Measurements from ENCODE around the gene PADI2. TPM values are rescaled to one million over a fixed set of nuclear protein-coding genes. Genes with fewer than 3 reads are reported as not detected.

PADI2 gene
- total and polyA plus RNA-seq, 4 donors, result 0.25 to 2.4 (median 0.96) TPM

DNA sequence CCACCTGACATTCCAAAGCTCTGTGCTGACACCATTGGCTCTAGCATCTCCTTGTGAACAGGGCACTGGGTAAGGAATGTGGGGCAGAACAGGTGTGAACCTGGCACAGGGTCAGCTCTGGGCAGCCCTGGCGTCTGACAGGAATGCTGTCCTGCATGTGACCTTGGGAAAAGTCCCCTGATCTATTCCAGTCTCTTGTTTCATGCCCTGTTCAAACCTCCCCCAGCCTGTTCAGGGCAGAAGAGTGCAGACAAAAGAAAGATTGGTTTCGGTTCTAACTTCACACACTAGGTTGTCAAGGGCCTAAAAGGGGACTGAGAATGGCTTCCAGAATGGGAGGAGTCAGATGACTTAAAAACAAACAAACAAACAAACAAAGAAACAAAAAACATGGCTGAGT is 37.8 kb downstream of the PADI2 start:
- no peaks in the 10 kb centered on the region for H3K27me3 ChIP-seq (ENCODE audit: control insufficient read depth in 4 of 4, insufficient read depth in 4 of 4, low read length in 3 of 4)
- H3K27ac ChIP-seq (ENCODE audit: low read depth in 1 of 2, low read length in 2 of 2), result no peak overlapping the region
- no peaks in the 10 kb centered on the region for H3K4me1 ChIP-seq (ENCODE audit: control insufficient read depth in 4 of 4, insufficient read depth in 4 of 4, low read length in 3 of 4)
- no peak for DNase-seq (ENCODE audit: low spot score)
- 57% methylated on average over 2 of the region's 2 CpGs for WGBS
- no peak overlapping the region for H3K9ac ChIP-seq (ENCODE audit: low read depth in 1 of 2, low read length in 2 of 2)
- H3K9me3 ChIP-seq (ENCODE audit: control insufficient read depth in 4 of 4, low read length in 3 of 4), result no peaks in the 10 kb centered on the region
- H3K4me3 ChIP-seq (ENCODE audit: low read depth in 1 of 3, low read length in 3 of 3), result no peak overlapping the region
- H3K36me3 ChIP-seq (ENCODE audit: control insufficient read depth in 4 of 4, insufficient read depth in 3 of 4, low read depth in 1 of 4, low read length in 3 of 4), result no peaks in the 10 kb centered on the region
- TF ChIP-seq JUND (IDR thresholded peaks at IDR 0.05) (no peak), FOXA1 (IDR thresholded peaks at IDR 0.05) (no peak), RXRA (IDR thresholded peaks at IDR 0.05) (no peak), EGR1 (IDR thresholded peaks at IDR 0.05; ENCODE audit: low read depth in 2 of 2) (no peak), RAD21 (IDR thresholded peaks at IDR 0.05) (no peak), FOXA2 (IDR thresholded peaks at IDR 0.05) (no peak), YY1 (IDR thresholded peaks at IDR 0.05) (no peak), TAF1 (conservative IDR thresholded peaks at IDR 0.05) (no peak), HNF4A (conservative IDR thresholded peaks at IDR 0.05) (no peak), GABPA (IDR thresholded peaks at IDR 0.05 in 1 of 2, conservative IDR thresholded peaks at IDR 0.05 in 1 of 2) (no peak), NR2F2 (IDR thresholded peaks at IDR 0.05) (no peak)
- TF ChIP-seq, protein P1, sequence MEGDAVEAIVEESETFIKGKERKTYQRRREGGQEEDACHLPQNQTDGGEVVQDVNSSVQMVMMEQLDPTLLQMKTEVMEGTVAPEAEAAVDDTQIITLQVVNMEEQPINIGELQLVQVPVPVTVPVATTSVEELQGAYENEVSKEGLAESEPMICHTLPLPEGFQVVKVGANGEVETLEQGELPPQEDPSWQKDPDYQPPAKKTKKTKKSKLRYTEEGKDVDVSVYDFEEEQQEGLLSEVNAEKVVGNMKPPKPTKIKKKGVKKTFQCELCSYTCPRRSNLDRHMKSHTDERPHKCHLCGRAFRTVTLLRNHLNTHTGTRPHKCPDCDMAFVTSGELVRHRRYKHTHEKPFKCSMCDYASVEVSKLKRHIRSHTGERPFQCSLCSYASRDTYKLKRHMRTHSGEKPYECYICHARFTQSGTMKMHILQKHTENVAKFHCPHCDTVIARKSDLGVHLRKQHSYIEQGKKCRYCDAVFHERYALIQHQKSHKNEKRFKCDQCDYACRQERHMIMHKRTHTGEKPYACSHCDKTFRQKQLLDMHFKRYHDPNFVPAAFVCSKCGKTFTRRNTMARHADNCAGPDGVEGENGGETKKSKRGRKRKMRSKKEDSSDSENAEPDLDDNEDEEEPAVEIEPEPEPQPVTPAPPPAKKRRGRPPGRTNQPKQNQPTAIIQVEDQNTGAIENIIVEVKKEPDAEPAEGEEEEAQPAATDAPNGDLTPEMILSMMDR (IDR thresholded peaks at IDR 0.05; ENCODE audit: low read depth, low read length, missing input control), result no peak
- TF ChIP-seq, protein P2, sequence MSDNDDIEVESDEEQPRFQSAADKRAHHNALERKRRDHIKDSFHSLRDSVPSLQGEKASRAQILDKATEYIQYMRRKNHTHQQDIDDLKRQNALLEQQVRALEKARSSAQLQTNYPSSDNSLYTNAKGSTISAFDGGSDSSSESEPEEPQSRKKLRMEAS (IDR thresholded peaks at IDR 0.05), result no peak
- TF ChIP-seq, protein P3, sequence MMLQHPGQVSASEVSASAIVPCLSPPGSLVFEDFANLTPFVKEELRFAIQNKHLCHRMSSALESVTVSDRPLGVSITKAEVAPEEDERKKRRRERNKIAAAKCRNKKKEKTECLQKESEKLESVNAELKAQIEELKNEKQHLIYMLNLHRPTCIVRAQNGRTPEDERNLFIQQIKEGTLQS (IDR thresholded peaks at IDR 0.05), result no peak

DNA sequence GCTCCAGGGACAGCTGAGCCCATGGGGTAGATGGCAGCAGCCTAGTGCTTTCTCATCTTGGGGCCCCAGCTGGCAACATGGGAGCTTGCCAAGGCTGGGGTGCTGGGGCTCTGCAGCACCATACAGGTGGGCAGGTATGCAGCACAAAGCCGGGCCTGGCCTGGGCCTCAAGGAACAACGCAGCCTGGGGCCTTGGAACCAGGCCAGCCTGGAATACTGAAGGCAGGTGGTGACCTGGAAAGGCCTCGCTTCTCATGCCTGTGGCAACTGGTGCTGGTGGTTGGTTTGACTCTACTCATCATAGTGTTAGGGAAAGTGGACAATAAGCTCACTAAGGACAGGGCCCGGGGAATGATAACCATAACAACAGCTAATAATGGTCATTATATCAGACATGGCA is 38.4 kb downstream of the PADI2 start:
- no peaks in the 10 kb centered on the region for H3K27me3 ChIP-seq (ENCODE audit: control insufficient read depth in 4 of 4, insufficient read depth in 4 of 4, low read length in 3 of 4)
- no peaks in the 10 kb centered on the region for H3K4me1 ChIP-seq (ENCODE audit: control insufficient read depth in 4 of 4, insufficient read depth in 4 of 4, low read length in 3 of 4)
- H3K9me3 ChIP-seq (ENCODE audit: control insufficient read depth in 4 of 4, low read length in 3 of 4), result no peaks in the 10 kb centered on the region
- 78% methylated on average over 4 of the region's 4 CpGs for WGBS
- no peak for TF ChIP-seq TAF1 (conservative IDR thresholded peaks at IDR 0.05)
- TF ChIP-seq SP1 (IDR thresholded peaks at IDR 0.05), result no peak
- TF ChIP-seq HNF4G (IDR thresholded peaks at IDR 0.05), result no peak
- no peak for TF ChIP-seq RXRA (IDR thresholded peaks at IDR 0.05)
- no peak for TF ChIP-seq NR2F2 (IDR thresholded peaks at IDR 0.05)
- TF ChIP-seq, protein P3 (IDR thresholded peaks at IDR 0.05), result no peak
- TF ChIP-seq, protein P2 (IDR thresholded peaks at IDR 0.05), result no peak
- no peak for TF ChIP-seq YY1 (IDR thresholded peaks at IDR 0.05)
- TF ChIP-seq, protein P1 (IDR thresholded peaks at IDR 0.05; ENCODE audit: low read depth, low read length, missing input control), result no peak
- TF ChIP-seq RAD21 (IDR thresholded peaks at IDR 0.05), result no peak
- no peak for TF ChIP-seq FOXA1 (IDR thresholded peaks at IDR 0.05)
- DNase-seq (ENCODE audit: low spot score), result no peak
- no peak overlapping the region for H3K27ac ChIP-seq (ENCODE audit: low read depth in 1 of 2, low read length in 2 of 2)
- no peak overlapping the region for H3K4me3 ChIP-seq (ENCODE audit: low read depth in 1 of 3, low read length in 3 of 3)
- no peak overlapping the region for H3K9ac ChIP-seq (ENCODE audit: low read depth in 1 of 2, low read length in 2 of 2)
- H3K36me3 ChIP-seq (ENCODE audit: control insufficient read depth in 4 of 4, insufficient read depth in 3 of 4, low read depth in 1 of 4, low read length in 3 of 4), result no peaks in the 10 kb centered on the region

Measured in liver (tissue), 9 donors.